Measurements from ENCODE around the gene LUZP2.

GRCh38 chr11:24808173-24808572 is 311.3 kb downstream of the LUZP2 start:
- no peak for TF ChIP-seq CTCF (IDR thresholded peaks at IDR 0.05)
- TF ChIP-seq ZFX (IDR thresholded peaks at IDR 0.05; ENCODE audit: borderline replicate concordance) = no peak

All from 22Rv1 (cell line).